ENCODE results near the gene SDC1. TPM values are rescaled to one million over a fixed set of nuclear protein-coding genes. Genes with fewer than 3 reads are reported as not detected.

SDC1 gene
- total RNA-seq, 1 experiment from 2014 or later = 188 TPM

GRCh38 chr2:20190876-20191713 lies 33.8 kb downstream of the SDC1 start:
- no peak for DNase-seq (ENCODE audit: low read depth)
- in situ Hi-C loops (cut with HindIII; ENCODE audit: low pct_unique_long_range_greater_than_20kb, low sequenced_read_pairs) = no loop called here

- in situ Hi-C loops (cut with HindIII; ENCODE audit: low pct_unique_long_range_greater_than_20kb, low sequenced_read_pairs) = no loop called here
- no peak for DNase-seq (ENCODE audit: low read depth)
These were observed 34.8 kb downstream of the SDC1 start for GRCh38 chr2:20190170-20190569.

- in situ Hi-C loops (cut with HindIII; ENCODE audit: low pct_unique_long_range_greater_than_20kb, low sequenced_read_pairs) = no loop called here
These were observed 35.5 kb downstream of the SDC1 start for GRCh38 chr2:20189299-20189931.

GRCh38 chr2:20188851-20189250 lies 36.1 kb downstream of the SDC1 start:
- in situ Hi-C loops (cut with HindIII; ENCODE audit: low pct_unique_long_range_greater_than_20kb, low sequenced_read_pairs) = no loop called here

More at GRCh38 chr2:20189299-20189931, 35.5 kb downstream of the SDC1 start:
- DNase-seq (ENCODE audit: low read depth) = no peak

GRCh38 chr2:20188201-20188600 lies 36.7 kb downstream of the SDC1 start:
- in situ Hi-C loops (cut with HindIII; ENCODE audit: low pct_unique_long_range_greater_than_20kb, low sequenced_read_pairs) = no loop called here
- no peak for DNase-seq (ENCODE audit: low read depth)

More at GRCh38 chr2:20188851-20189250, 36.1 kb downstream of the SDC1 start:
- DNase-seq (ENCODE audit: low read depth) = no peak

- in situ Hi-C loops (cut with HindIII; ENCODE audit: low pct_unique_long_range_greater_than_20kb, low sequenced_read_pairs) = no loop called here
- no peak for DNase-seq (ENCODE audit: low read depth)
These were observed 37.6 kb downstream of the SDC1 start for GRCh38 chr2:20187331-20187730.

GRCh38 chr2:20186855-20187187 lies 38.1 kb downstream of the SDC1 start:
- DNase-seq (ENCODE audit: low read depth) = no peak
- in situ Hi-C loops (cut with HindIII; ENCODE audit: low pct_unique_long_range_greater_than_20kb, low sequenced_read_pairs) = no loop called here

GRCh38 chr2:20186078-20186854 lies 38.7 kb downstream of the SDC1 start:
- in situ Hi-C loops (cut with HindIII; ENCODE audit: low pct_unique_long_range_greater_than_20kb, low sequenced_read_pairs) = no loop called here

GRCh38 chr2:20185176-20186022 lies 39.5 kb downstream of the SDC1 start:
- in situ Hi-C loops (cut with HindIII; ENCODE audit: low pct_unique_long_range_greater_than_20kb, low sequenced_read_pairs) = no loop called here
- DNase-seq (ENCODE audit: low read depth) = peak; percentile 61

More at GRCh38 chr2:20186078-20186854, 38.7 kb downstream of the SDC1 start:
- DNase-seq (ENCODE audit: low read depth) = peak; percentile 94

GRCh38 chr2:20184067-20184938 lies 40.6 kb downstream of the SDC1 start:
- DNase-seq (ENCODE audit: low read depth) = peak; percentile 70
- in situ Hi-C loops (cut with HindIII; ENCODE audit: low pct_unique_long_range_greater_than_20kb, low sequenced_read_pairs) = no loop called here

- in situ Hi-C loops (cut with HindIII; ENCODE audit: low pct_unique_long_range_greater_than_20kb, low sequenced_read_pairs) = no loop called here
- no peak for DNase-seq (ENCODE audit: low read depth)
These were observed 41.6 kb downstream of the SDC1 start for GRCh38 chr2:20183373-20183772.

- DNase-seq (ENCODE audit: low read depth) = peak; percentile 55
- in situ Hi-C loops (cut with HindIII; ENCODE audit: low pct_unique_long_range_greater_than_20kb, low sequenced_read_pairs) = no loop called here
These were observed 42.5 kb downstream of the SDC1 start for GRCh38 chr2:20182241-20182931.

GRCh38 chr2:20181761-20182160 lies 43.2 kb downstream of the SDC1 start:
- DNase-seq (ENCODE audit: low read depth) = no peak
- in situ Hi-C loops (cut with HindIII; ENCODE audit: low pct_unique_long_range_greater_than_20kb, low sequenced_read_pairs) = no loop called here

- no peak for DNase-seq (ENCODE audit: low read depth)
- in situ Hi-C loops (cut with HindIII; ENCODE audit: low pct_unique_long_range_greater_than_20kb, low sequenced_read_pairs) = no loop called here
These were observed 44.0 kb downstream of the SDC1 start for GRCh38 chr2:20180676-20181648.

- DNase-seq (ENCODE audit: low read depth) = peak; percentile 97
- in situ Hi-C loops (cut with HindIII; ENCODE audit: low pct_unique_long_range_greater_than_20kb, low sequenced_read_pairs) = no loop called here
These were observed 45.0 kb downstream of the SDC1 start for GRCh38 chr2:20179755-20180594.
